Neural progenitor cell (in vitro differentiated cells): ENCODE measurements around the gene HPS6. TPM values are rescaled to one million over a fixed set of nuclear protein-coding genes. Genes with fewer than 3 reads are reported as not detected.

ENCODE experiments used
- DNase-seq: peaks from one replicate; pipeline ENCODE4 v3.0.0-alpha.2; 2016; ENCODE audit warnings: low spot score
- H2AFZ ChIP-seq: fragments of 200-600 bp; sonication (generic); replicated peaks from 2 replicates; pipeline ENCODE4 v1.6.1; 2016; ENCODE audit warnings: antibody characterized with exemption
- H3F3A ChIP-seq: fragments of 200-600 bp; sonication (generic); 2 replicates; pipeline ENCODE4 v1.6.1; 2016; ENCODE audit warnings: antibody characterized with exemption, low read depth
- H3K27ac ChIP-seq: fragments of 200-600 bp; sonication (generic); 2 replicates; pipeline ENCODE4 v1.5.1; 2016; ENCODE audit warnings: mild to moderate bottlenecking
- H3K27me3 ChIP-seq: fragments of 200-600 bp; sonication (generic); 2 replicates; pipeline ENCODE4 v1.6.1; 2016; ENCODE audit warnings: mild to moderate bottlenecking, moderate library complexity
- H3K36me3 ChIP-seq: fragments of 200-600 bp; sonication (generic); 2 replicates; pipeline ENCODE4 v1.5.1; 2016
- H3K4me1 ChIP-seq: fragments of 200-600 bp; sonication (generic); 2 replicates; pipeline ENCODE4 v1.6.1; 2016; ENCODE audit warnings: mixed run types
- H3K4me2 ChIP-seq: fragments of 200-600 bp; sonication (generic); 2 replicates; pipeline ENCODE4 v1.6.1; 2016
- H3K4me3 ChIP-seq: fragments of 200-600 bp; sonication (generic); 2 replicates; pipeline ENCODE4 v1.5.1; 2016
- H3K79me2 ChIP-seq: fragments of 200-600 bp; sonication (generic); 2 replicates; pipeline ENCODE4 v1.6.1; 2016; ENCODE audit warnings: low read depth
- H3K9ac ChIP-seq: fragments of 200-600 bp; sonication (generic); 2 replicates; pipeline ENCODE4 v1.6.1; 2016
- H3K9me3 ChIP-seq: fragments of 200-600 bp; sonication (generic); 2 replicates; pipeline ENCODE4 v1.5.1; 2016; ENCODE audit warnings: low read depth
- H4K20me1 ChIP-seq: fragments of 200-600 bp; sonication (generic); 2 replicates; pipeline ENCODE4 v1.6.1; 2016; ENCODE audit warnings: low read depth
- H3K27ac Mint-ChIP-seq: 3 replicates; pipeline ENCODE4 v1.8.0; 2021; ENCODE audit warnings: mixed read lengths
- H3K27me3 Mint-ChIP-seq: 2 replicates; pipeline ENCODE4 v1.8.0; 2022; ENCODE audit warnings: low read depth, mild to moderate bottlenecking, inconsistent platforms, moderate library complexity, mixed read lengths; ENCODE audit not compliant: insufficient read depth
- H3K36me3 Mint-ChIP-seq: 3 replicates; pipeline ENCODE4 v1.8.0; 2021; ENCODE audit warnings: mixed read lengths
- H3K4me1 Mint-ChIP-seq: 3 replicates; pipeline ENCODE4 v1.8.0; 2021; ENCODE audit warnings: mixed read lengths
- H3K4me3 Mint-ChIP-seq: 3 replicates; pipeline ENCODE4 v1.8.0; 2021; ENCODE audit warnings: mild to moderate bottlenecking, moderate library complexity, mixed read lengths
- H3K9me3 Mint-ChIP-seq: 3 replicates; pipeline ENCODE4 v1.8.0; 2020; ENCODE audit warnings: mixed read lengths
- EZH2 ChIP-seq: fragments of 200-600 bp; sonication (generic); IDR thresholded peaks from 2 replicates; pipeline ENCODE4 v1.6.1; 2017; ENCODE audit warnings: antibody characterized with exemption, mild to moderate bottlenecking, moderate library complexity
- EZH2phosphoT487 ChIP-seq: fragments of 200-600 bp; sonication (generic); IDR thresholded peaks from 2 replicates; pipeline ENCODE4 v1.6.1; 2017; ENCODE audit warnings: antibody characterized with exemption
- total RNA-seq: library from RNA; depleted of rRNA; stranded (reverse); fragments of >200 nt; gene quantifications from 2 replicates; pipeline ENCODE4 v1.2.3, GENCODE V29; 2015; ENCODE audit warnings: low replicate concordance
- TF ChIP-seq, protein P1 (sequence below): fragments of 200-600 bp; sonication (generic); IDR thresholded peaks from 2 replicates; pipeline ENCODE4 v1.5.1; 2017; ENCODE audit warnings: antibody characterized with exemption, mild to moderate bottlenecking

The HPS6 gene
- total RNA-seq, 1 donor from 2014 or later, result 7.2 TPM

DNA sequence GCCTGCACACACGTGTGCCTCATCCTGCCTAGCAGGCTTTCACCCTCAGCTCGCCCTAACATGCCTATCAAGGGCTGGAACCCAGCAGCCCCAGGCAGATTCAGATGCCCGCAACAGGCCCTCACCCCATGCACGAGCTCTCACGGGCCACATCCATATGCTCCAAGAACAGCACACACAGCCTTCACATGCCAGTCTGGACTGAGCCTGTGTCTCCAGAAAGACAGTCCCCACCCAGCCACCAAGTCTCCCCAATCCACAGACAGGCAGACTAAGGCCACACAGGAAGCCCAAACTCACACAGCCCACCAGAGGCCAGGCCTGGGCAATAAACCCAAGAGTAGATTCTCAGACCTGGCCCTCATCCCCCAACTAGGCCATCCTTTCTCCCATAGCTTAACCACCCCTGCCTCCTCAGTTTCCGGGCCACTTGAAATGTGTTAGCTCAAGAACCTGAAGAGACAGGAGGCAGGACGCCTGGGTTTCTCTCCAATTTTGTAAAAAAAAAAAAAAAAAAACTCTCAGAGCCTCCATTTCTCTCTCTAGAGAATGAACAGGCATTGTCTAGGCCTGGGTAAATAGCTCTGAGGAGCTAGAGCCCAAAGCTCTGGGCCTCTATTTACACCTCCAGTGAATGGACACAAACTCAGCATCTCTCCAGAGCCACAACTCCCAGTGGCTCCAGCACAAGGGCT lies 48.3 kb downstream of the HPS6 start:
- Histone ChIP-seq H2AFZ (no peak overlapping the region), H3K9ac (peak overlapping the region; percentile 86), H3K4me3 (peak overlapping the region; percentile 88), H3K9me3 (no peaks in the 10 kb centered on the region), H4K20me1 (peaks cover 50% of the 10 kb centered on the region), H3K4me2 (peak overlapping the region; percentile 100), H3K27me3 (no peaks in the 10 kb centered on the region), H3F3A (peaks cover 37% of the 10 kb centered on the region), H3K27ac (peak overlapping the region; percentile 82), H3K79me2 (peaks cover 85% of the 10 kb centered on the region), H3K4me1 (peaks cover 48% of the 10 kb centered on the region), H3K36me3 (no peaks in the 10 kb centered on the region)
- Mint-ChIP-seq H3K27me3 (peaks cover 10% of the 10 kb centered on the region), H3K36me3 (peaks cover 24% of the 10 kb centered on the region), H3K27ac (peak overlapping the region; percentile 87), H3K9me3 (no peaks in the 10 kb centered on the region), H3K4me3 (peak overlapping the region; percentile 95), H3K4me1 (peaks cover 53% of the 10 kb centered on the region)
- TF ChIP-seq EZH2phosphoT487 (no peak), EZH2 (no peak)
- TF ChIP-seq, protein P1, sequence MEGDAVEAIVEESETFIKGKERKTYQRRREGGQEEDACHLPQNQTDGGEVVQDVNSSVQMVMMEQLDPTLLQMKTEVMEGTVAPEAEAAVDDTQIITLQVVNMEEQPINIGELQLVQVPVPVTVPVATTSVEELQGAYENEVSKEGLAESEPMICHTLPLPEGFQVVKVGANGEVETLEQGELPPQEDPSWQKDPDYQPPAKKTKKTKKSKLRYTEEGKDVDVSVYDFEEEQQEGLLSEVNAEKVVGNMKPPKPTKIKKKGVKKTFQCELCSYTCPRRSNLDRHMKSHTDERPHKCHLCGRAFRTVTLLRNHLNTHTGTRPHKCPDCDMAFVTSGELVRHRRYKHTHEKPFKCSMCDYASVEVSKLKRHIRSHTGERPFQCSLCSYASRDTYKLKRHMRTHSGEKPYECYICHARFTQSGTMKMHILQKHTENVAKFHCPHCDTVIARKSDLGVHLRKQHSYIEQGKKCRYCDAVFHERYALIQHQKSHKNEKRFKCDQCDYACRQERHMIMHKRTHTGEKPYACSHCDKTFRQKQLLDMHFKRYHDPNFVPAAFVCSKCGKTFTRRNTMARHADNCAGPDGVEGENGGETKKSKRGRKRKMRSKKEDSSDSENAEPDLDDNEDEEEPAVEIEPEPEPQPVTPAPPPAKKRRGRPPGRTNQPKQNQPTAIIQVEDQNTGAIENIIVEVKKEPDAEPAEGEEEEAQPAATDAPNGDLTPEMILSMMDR, result no peak
- DNase-seq, result peak; percentile 8

DNA sequence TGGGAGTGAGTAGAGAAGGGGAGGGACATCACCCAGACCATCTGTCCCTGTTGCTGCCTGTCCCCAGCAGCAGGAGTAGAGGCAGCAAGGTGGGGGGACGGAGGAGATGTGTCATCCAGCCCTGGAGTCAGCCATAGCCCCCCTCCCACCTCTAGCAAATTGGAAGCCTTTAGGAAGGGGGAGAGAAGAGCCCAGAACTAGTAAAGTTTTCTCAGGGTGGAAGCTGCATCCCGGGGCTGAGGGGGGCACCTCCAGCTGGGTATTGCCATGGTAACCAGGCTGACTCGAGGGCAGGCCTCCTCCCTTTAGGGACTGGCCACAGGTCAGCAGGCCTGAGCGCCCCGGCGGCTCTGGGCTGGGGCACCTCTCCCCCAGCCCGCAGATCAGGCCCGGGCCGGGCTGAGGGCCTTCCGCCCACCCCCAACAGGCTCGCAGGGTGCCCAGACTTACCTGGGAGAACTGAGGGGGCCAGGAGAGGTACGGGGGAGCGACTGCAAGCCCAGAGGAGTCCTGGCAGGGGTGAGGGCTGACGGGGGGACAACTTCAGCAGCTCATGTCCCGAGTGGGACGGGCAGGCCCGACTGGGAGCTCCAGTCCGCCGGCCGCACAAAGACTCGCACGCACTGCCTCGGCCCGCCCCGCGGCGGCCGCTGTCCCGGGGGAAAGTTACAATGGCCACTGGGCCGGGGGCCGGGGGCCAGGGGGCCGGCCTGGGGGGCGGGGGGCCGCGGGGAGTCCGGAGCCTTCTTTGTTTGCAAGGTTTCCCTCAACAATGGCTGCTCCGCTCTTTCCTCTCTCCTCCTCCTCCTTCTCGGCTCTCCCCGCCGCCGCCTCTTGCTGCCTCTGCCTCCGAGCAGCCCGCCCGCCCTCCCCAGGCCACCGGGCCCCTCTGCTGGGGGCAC lies 49.1 kb downstream of the HPS6 start:
- Mint-ChIP-seq H3K4me3 (peak overlapping the region; percentile 95), H3K36me3 (peaks cover 18% of the 10 kb centered on the region), H3K9me3 (no peaks in the 10 kb centered on the region), H3K27ac (peak overlapping the region; percentile 91), H3K27me3 (peaks cover 8% of the 10 kb centered on the region), H3K4me1 (peaks cover 59% of the 10 kb centered on the region)
- Histone ChIP-seq H3K36me3 (no peaks in the 10 kb centered on the region), H3K27me3 (no peaks in the 10 kb centered on the region), H3F3A (peaks cover 45% of the 10 kb centered on the region), H4K20me1 (peaks cover 56% of the 10 kb centered on the region), H3K27ac (peak overlapping the region; percentile 82), H3K9ac (peak overlapping the region; percentile 86), H2AFZ (no peak overlapping the region), H3K4me1 (peaks cover 54% of the 10 kb centered on the region), H3K79me2 (peaks cover 92% of the 10 kb centered on the region), H3K9me3 (no peaks in the 10 kb centered on the region), H3K4me3 (peak overlapping the region; percentile 88), H3K4me2 (peak overlapping the region; percentile 100)
- TF ChIP-seq EZH2phosphoT487, result no peak
- peak; percentile 73 for DNase-seq

DNA sequence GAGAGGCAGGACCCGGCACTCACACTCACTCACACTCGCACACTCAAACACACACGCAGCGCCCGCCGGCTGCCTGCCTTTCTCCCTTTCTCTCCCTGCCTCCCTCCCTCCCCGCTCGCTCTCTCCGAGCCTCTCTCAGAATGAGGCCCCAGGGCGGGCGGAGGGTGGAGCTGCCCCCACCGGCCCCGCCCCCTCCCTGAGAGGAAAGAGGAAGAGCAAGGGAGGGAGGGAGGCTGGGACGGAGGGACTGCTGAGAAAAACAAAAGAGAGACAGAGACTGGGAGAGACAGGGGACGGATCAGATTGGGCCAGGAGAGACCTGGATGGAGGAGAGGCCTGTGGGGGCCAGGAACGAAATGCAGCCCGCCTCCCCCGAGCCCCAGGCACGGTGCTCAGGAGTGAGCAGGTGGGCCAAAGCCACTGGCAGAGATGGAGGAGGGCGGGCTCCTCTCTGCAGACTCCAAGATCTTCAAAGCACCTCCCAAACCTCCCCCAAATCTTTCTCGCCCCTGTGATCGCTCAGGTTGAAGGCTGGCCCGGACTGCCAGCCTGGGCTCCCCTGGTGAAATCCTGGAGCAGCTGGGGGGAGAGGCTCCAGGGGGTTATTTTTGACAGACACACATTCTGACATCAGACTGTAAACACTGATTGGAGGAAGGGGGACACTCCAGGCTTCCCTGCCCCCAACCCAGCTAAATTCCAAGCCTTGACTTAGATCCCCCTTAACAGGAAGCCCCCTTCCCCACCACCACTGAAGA lies 49.9 kb downstream of the HPS6 start:
- TF ChIP-seq EZH2phosphoT487, result no peak
- TF ChIP-seq, protein P1, result no peak
- peak overlapping the region; percentile 91 for H3K27ac Mint-ChIP-seq
- peaks cover 52% of the 10 kb centered on the region for H3F3A ChIP-seq
- H4K20me1 ChIP-seq, result peaks cover 50% of the 10 kb centered on the region
- no peaks in the 10 kb centered on the region for H3K9me3 ChIP-seq
- peaks cover 63% of the 10 kb centered on the region for H3K4me1 Mint-ChIP-seq
- peak; percentile 96 for DNase-seq
- H3K27me3 Mint-ChIP-seq, result peaks cover 5% of the 10 kb centered on the region
- peak overlapping the region; percentile 95 for H3K4me3 Mint-ChIP-seq
- no peaks in the 10 kb centered on the region for H3K27me3 ChIP-seq
- H3K9ac ChIP-seq, result peak overlapping the region; percentile 86
- peak overlapping the region; percentile 100 for H3K4me2 ChIP-seq
- no peaks in the 10 kb centered on the region for H3K36me3 ChIP-seq
- H3K27ac ChIP-seq, result peak overlapping the region; percentile 82
- no peak overlapping the region for H2AFZ ChIP-seq
- H3K79me2 ChIP-seq, result peaks cover 96% of the 10 kb centered on the region
- H3K9me3 Mint-ChIP-seq, result no peaks in the 10 kb centered on the region
- peaks cover 9% of the 10 kb centered on the region for H3K36me3 Mint-ChIP-seq
- peak overlapping the region; percentile 88 for H3K4me3 ChIP-seq
- peaks cover 54% of the 10 kb centered on the region for H3K4me1 ChIP-seq
